Ovary (tissue), 3 donors: ENCODE measurements around the gene PRKG1.

Source experiments
- EP300 ChIP-seq: sonication (generic); formaldehyde crosslinking; IDR thresholded peaks from one replicate; pipeline ENCODE4 v1.6.1; 2017; ENCODE audit warnings: antibody characterized with exemption
- POLR2A ChIP-seq: fragments of 450-650 bp; IDR thresholded peaks from one replicate; pipeline ENCODE4 v1.6.1; 2017; ENCODE audit warnings: antibody characterized with exemption, mild to moderate bottlenecking, moderate library complexity
- TF ChIP-seq, protein P1 (sequence below), 3 donors: fragments of 450-650 bp in 2 of 3; fragments of 200-600 bp in 1 of 3; IDR thresholded peaks; one replicate each; pipeline versions ENCODE4 v1.5.1 to v1.8.0; 2016 to 2022; ENCODE audit warnings: antibody characterized with exemption in 3 of 3, mild to moderate bottlenecking in 1 of 3
- donor health status: DM: no; HTN: no; CAD: no.

DNA sequence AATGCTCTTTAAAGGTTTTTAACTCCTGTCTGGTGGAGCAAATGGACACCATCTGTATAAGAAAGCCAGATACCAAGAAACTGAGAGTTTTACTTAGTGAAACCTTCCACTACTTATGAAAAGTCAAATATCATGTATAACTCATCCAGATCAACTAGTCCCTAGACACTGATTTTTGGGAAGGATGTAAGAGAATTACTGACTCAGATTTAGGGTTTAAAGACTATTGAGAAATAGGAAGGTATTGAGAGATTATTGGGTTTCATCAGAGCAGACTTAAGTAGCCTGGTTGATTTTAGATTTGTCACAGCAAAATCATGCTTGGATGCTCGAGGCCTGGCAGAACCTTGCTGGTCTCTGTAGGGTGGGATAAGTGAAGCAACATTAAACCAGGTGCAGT, 622.0 kb downstream of the PRKG1 start:
- TF ChIP-seq, protein P1, sequence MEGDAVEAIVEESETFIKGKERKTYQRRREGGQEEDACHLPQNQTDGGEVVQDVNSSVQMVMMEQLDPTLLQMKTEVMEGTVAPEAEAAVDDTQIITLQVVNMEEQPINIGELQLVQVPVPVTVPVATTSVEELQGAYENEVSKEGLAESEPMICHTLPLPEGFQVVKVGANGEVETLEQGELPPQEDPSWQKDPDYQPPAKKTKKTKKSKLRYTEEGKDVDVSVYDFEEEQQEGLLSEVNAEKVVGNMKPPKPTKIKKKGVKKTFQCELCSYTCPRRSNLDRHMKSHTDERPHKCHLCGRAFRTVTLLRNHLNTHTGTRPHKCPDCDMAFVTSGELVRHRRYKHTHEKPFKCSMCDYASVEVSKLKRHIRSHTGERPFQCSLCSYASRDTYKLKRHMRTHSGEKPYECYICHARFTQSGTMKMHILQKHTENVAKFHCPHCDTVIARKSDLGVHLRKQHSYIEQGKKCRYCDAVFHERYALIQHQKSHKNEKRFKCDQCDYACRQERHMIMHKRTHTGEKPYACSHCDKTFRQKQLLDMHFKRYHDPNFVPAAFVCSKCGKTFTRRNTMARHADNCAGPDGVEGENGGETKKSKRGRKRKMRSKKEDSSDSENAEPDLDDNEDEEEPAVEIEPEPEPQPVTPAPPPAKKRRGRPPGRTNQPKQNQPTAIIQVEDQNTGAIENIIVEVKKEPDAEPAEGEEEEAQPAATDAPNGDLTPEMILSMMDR (IDR thresholded peaks at IDR 0.05): no peak
- TF ChIP-seq POLR2A (no peak), EP300 (no peak)
